Esophagus muscularis mucosa (tissue), 4 donors: Measurements from ENCODE around the gene SRP68. TPM values are rescaled to one million over a fixed set of nuclear protein-coding genes. Genes with fewer than 3 reads are reported as not detected.

Experiments used
- DNase-seq: peaks from one replicate; pipeline ENCODE4 v3.0.0-alpha.2; 2017; ENCODE audit errors: extremely low spot score
- H3K27ac ChIP-seq, 4 donors: fragments of 200-600 bp; sonication (generic); replicated peaks in 1 of 4; 1 replicate in 3 of 4; 2 replicates in 1 of 4; pipeline ENCODE4 v1.5.1; 2016 to 2019; ENCODE audit warnings: mild to moderate bottlenecking in 1 of 4
- H3K27me3 ChIP-seq, 4 donors: fragments of 200-600 bp; sonication (generic); one replicate each; pipeline versions ENCODE4 v1.5.1 to v1.6.0; 2016 to 2019
- H3K36me3 ChIP-seq, 4 donors: fragments of 200-600 bp; sonication (generic); one replicate each; pipeline ENCODE4 v1.5.1; 2016 to 2019
- H3K4me1 ChIP-seq, 4 donors: fragments of 200-600 bp; sonication (generic); one replicate each; pipeline ENCODE4 v1.5.1; 2016 to 2019
- H3K4me3 ChIP-seq, 4 donors: fragments of 200-600 bp; sonication (generic); 1 replicate in 2 of 4; 2 replicates in 2 of 4; pipeline ENCODE4 v1.5.1; 2016 to 2019; ENCODE audit warnings: mild to moderate bottlenecking in 4 of 4, moderate library complexity in 1 of 4
- H3K9me3 ChIP-seq, 4 donors: fragments of 200-600 bp; sonication (generic); 1 replicate in 3 of 4; 2 replicates in 1 of 4; pipeline ENCODE4 v1.5.1; 2016 to 2019
- CTCF ChIP-seq, 3 experiments: fragments of 200-600 bp in 2 of 3; fragments of 450-650 bp in 1 of 3; sonication (generic) in 2 of 3; IDR thresholded peaks; one replicate each; pipeline ENCODE4 v1.5.1; 2017 to 2019; ENCODE audit warnings: antibody characterized with exemption in 3 of 3, mild to moderate bottlenecking in 2 of 3, moderate library complexity in 1 of 3
- EP300 ChIP-seq: sonication (generic); formaldehyde crosslinking; IDR thresholded peaks from one replicate; pipeline ENCODE4 v1.6.1; 2017; ENCODE audit warnings: antibody characterized with exemption
- POLR2A ChIP-seq: fragments of 450-650 bp; IDR thresholded peaks from one replicate; pipeline ENCODE4 v1.6.1; 2017; ENCODE audit warnings: antibody characterized with exemption, moderate library complexity, mild to moderate bottlenecking, low read depth
- POLR2AphosphoS5 ChIP-seq, 2 donors: sonication (generic); formaldehyde crosslinking; IDR thresholded peaks; one replicate each; pipeline ENCODE4 v1.6.1; 2017; ENCODE audit warnings: antibody characterized with exemption in 2 of 2
- WGBS: methylation state at CpG from one replicate; pipeline ENCODE4 v1.1.5; 2018; 5-methylcytosine and 5-hydroxymethylcytosine counted together
- intact Hi-C: fragments of 100-400 bp; cut with DNase I; formaldehyde crosslinking; loops from one replicate; pipeline ENCODE4 v1.15.1; 2023
- total RNA-seq, 4 donors: library from RNA; depleted of rRNA; stranded (reverse); fragments of >200 nt; gene quantifications; one replicate each; pipeline versions ENCODE4 v1.1.0 to v1.2.1, GENCODE V29; 2016

Gene SRP68
- total RNA-seq, 4 donors from 2014 or later, result 41.9 to 56.9 (median 50.0) TPM

GRCh38 chr17:76005263-76006149, 66.8 kb downstream of the SRP68 start:
- Histone ChIP-seq H3K27ac (no peak overlapping the region), H3K4me3 (no peak overlapping the region), H3K27me3 (no peaks in the 10 kb centered on the region), H3K4me1 (peaks cover 0 to 11% (median 5%) of the 10 kb centered on the region in 4 donors), H3K36me3 (peaks cover 0 to 12% (median 9%) of the 10 kb centered on the region in 4 donors), H3K9me3 (no peaks in the 10 kb centered on the region)
- 59% methylated on average over 16 of the region's 16 CpGs for WGBS
- TF ChIP-seq CTCF (IDR thresholded peaks at IDR 0.05), result peak; percentile 63 to 68 (median 67)
- no peak for TF ChIP-seq EP300
- TF ChIP-seq POLR2AphosphoS5 (IDR thresholded peaks at IDR 0.05), result peak in 1 of 2 donors; percentile 11
- intact Hi-C loops, result loop anchor here (2.0 kb wide), 1 partner anchor 101 kb away; the partner anchor contains the start of gene MRPL38
- DNase-seq, result peak; percentile 96

- H3K36me3 ChIP-seq, result peaks cover 0 to 17% (median 11%) of the 10 kb centered on the region in 4 donors
- WGBS, result 70% methylated on average over 4 of the region's 8 CpGs
- intact Hi-C loops, result no loop called here
- DNase-seq, result no peak
- H3K27ac ChIP-seq, result no peak overlapping the region
- no peak overlapping the region for H3K4me3 ChIP-seq
- no peaks in the 10 kb centered on the region for H3K9me3 ChIP-seq
- H3K4me1 ChIP-seq, result peaks cover 0 to 11% (median 5%) of the 10 kb centered on the region in 4 donors
- no peaks in the 10 kb centered on the region for H3K27me3 ChIP-seq
- TF ChIP-seq CTCF (IDR thresholded peaks at IDR 0.05) (no peak), POLR2AphosphoS5 (IDR thresholded peaks at IDR 0.05) (no peak), POLR2A (no peak), EP300 (no peak)
Observed at GRCh38 chr17:76004750-76005262, 67.5 kb downstream of the SRP68 start.

GRCh38 chr17:76003915-76004314, 68.4 kb downstream of the SRP68 start:
- H3K27me3 ChIP-seq, result no peaks in the 10 kb centered on the region
- WGBS, result 72% methylated on average over 6 of the region's 6 CpGs
- no peak overlapping the region for H3K27ac ChIP-seq
- H3K9me3 ChIP-seq, result no peaks in the 10 kb centered on the region
- peaks cover 0 to 17% (median 11%) of the 10 kb centered on the region in 4 donors for H3K36me3 ChIP-seq
- intact Hi-C loops, result no loop called here
- DNase-seq, result no peak
- H3K4me3 ChIP-seq, result no peak overlapping the region
- TF ChIP-seq POLR2A, result no peak
- no peak for TF ChIP-seq CTCF (IDR thresholded peaks at IDR 0.05)
- TF ChIP-seq EP300, result no peak
- no peak for TF ChIP-seq POLR2AphosphoS5 (IDR thresholded peaks at IDR 0.05)
- H3K4me1 ChIP-seq, result peaks cover 0 to 11% (median 5%) of the 10 kb centered on the region in 4 donors

GRCh38 chr17:76002100-76002499, 70.2 kb downstream of the SRP68 start:
- Histone ChIP-seq H3K9me3 (no peaks in the 10 kb centered on the region), H3K27ac (no peak overlapping the region), H3K4me1 (peaks cover 0 to 12% (median 5%) of the 10 kb centered on the region in 4 donors), H3K36me3 (peaks cover 0 to 17% (median 11%) of the 10 kb centered on the region in 4 donors), H3K4me3 (no peak overlapping the region), H3K27me3 (no peaks in the 10 kb centered on the region)
- DNase-seq, result no peak
- 97% methylated on average over 12 of the region's 12 CpGs for WGBS
- intact Hi-C loops, result no loop called here
- TF ChIP-seq CTCF (IDR thresholded peaks at IDR 0.05), result no peak
- no peak for TF ChIP-seq POLR2AphosphoS5 (IDR thresholded peaks at IDR 0.05)
- no peak for TF ChIP-seq POLR2A
- TF ChIP-seq EP300, result no peak
